Osteoblast (primary cell): ENCODE results near the gene DIRAS1. TPM values are rescaled to one million over a fixed set of nuclear protein-coding genes. Genes with fewer than 3 reads are reported as not detected.
"Not testable (repeated sequence)": the region's sequence is repeated elsewhere in the genome, so short reads cannot be mapped to it uniquely, and the experiment has no call there.

Experiments used
- DNase-seq: peaks from one replicate; pipeline ENCODE4 v3.0.0; 2011; ENCODE audit warnings: low spot score, mixed read lengths; ENCODE audit not compliant: insufficient read length; ENCODE audit errors: missing footprints
- H2AFZ ChIP-seq: 2 replicates; pipeline ENCODE4 v1.6.0; 2011; ENCODE audit warnings: mild to moderate bottlenecking, low read length
- H3K27ac ChIP-seq: 2 replicates; pipeline ENCODE4 v1.5.1; 2011; ENCODE audit warnings: mild to moderate bottlenecking, low read depth, low read length, moderate library complexity
- H3K27me3 ChIP-seq: 2 replicates; pipeline ENCODE4 v1.6.0; 2012; ENCODE audit warnings: mild to moderate bottlenecking, control low read depth, inconsistent platforms, low read length, moderate library complexity; ENCODE audit not compliant: insufficient read depth
- H3K36me3 ChIP-seq: 2 replicates; pipeline ENCODE4 v1.5.1; 2011; ENCODE audit warnings: mild to moderate bottlenecking, low read length, control low read depth, moderate library complexity; ENCODE audit not compliant: insufficient read depth
- H3K4me1 ChIP-seq: 2 replicates; pipeline ENCODE4 v1.5.1; 2011; ENCODE audit warnings: mild to moderate bottlenecking, low read length, control low read depth, moderate library complexity; ENCODE audit not compliant: insufficient read depth
- H3K4me2 ChIP-seq: 2 replicates; pipeline ENCODE4 v1.6.0; 2011; ENCODE audit warnings: mild to moderate bottlenecking, low read length; ENCODE audit not compliant: insufficient read depth
- H3K4me3 ChIP-seq: fragments of 200-600 bp; sonication (generic); 3 replicates; pipeline ENCODE4 v1.5.1; 2012; ENCODE audit warnings: mild to moderate bottlenecking, low read length, inconsistent platforms; ENCODE audit not compliant: insufficient read depth
- H3K79me2 ChIP-seq: 2 replicates; pipeline ENCODE4 v1.6.0; 2012; ENCODE audit warnings: mild to moderate bottlenecking, low read length, control low read depth, inconsistent platforms; ENCODE audit not compliant: insufficient read depth
- H3K9me3 ChIP-seq: 2 replicates; pipeline ENCODE4 v1.5.1; 2011; ENCODE audit warnings: low read depth, low read length, control low read depth
- H4K20me1 ChIP-seq: 2 replicates; pipeline ENCODE4 v1.6.0; 2012; ENCODE audit warnings: mild to moderate bottlenecking, low read length, control low read depth; ENCODE audit not compliant: insufficient read depth
- total RNA-seq: library from RNA; depleted of rRNA; stranded (reverse); fragments of >200 nt; gene quantifications from 2 replicates; pipeline ENCODE4 v1.2.3, GENCODE V29; 2012
- TF ChIP-seq, protein P1 (sequence below): IDR thresholded peaks from 2 replicates; pipeline ENCODE4 v1.5.1; 2011; ENCODE audit warnings: mild to moderate bottlenecking, low read depth, low read length, moderate library complexity; ENCODE audit errors: extremely low read depth

The DIRAS1 gene
- total RNA-seq, 1 donor: 14.8 TPM

DNA sequence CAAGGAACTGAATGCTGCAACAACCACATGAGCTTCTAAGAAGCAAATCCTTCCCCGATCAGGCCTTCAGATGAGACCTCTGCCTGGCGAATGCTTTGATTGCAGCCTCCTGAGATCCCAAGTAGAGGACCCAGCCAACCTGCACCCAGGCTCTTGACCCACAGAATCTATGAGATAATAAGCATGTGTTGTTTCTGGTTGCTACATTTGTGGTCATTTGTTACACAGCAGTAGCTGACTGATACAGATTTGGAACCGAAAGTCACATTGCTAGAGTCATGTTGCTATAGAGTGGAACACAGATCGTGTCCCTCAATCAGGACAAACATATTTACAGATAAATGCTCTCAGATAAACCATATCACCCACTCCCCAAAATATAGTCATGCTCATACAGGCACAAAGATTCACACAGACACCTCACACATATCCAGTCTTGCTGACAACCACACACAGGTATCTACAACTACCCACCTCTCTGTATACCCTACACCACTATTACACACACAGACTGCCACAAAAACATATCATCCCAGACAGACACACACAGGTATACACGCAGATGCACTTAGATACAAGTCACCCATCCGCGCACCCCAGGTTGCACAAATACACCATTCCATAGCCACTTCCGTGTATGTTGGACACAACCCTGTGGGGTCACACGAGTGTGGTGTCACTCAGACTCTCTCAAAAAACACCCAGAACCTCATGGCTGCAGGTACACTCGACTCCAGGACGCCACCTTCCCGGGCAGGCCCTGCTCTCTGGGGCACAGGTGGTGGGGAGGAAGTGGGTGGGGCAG is 5.5 kb downstream of the DIRAS1 start:
- H3K36me3 ChIP-seq: no peaks in the 10 kb centered on the region
- H3K79me2 ChIP-seq: no peaks in the 10 kb centered on the region
- H3K4me3 ChIP-seq: no peak overlapping the region
- no peaks in the 10 kb centered on the region for H4K20me1 ChIP-seq
- H3K4me1 ChIP-seq: peaks cover 18% of the 10 kb centered on the region
- no peak overlapping the region for H3K27ac ChIP-seq
- TF ChIP-seq, protein P1, sequence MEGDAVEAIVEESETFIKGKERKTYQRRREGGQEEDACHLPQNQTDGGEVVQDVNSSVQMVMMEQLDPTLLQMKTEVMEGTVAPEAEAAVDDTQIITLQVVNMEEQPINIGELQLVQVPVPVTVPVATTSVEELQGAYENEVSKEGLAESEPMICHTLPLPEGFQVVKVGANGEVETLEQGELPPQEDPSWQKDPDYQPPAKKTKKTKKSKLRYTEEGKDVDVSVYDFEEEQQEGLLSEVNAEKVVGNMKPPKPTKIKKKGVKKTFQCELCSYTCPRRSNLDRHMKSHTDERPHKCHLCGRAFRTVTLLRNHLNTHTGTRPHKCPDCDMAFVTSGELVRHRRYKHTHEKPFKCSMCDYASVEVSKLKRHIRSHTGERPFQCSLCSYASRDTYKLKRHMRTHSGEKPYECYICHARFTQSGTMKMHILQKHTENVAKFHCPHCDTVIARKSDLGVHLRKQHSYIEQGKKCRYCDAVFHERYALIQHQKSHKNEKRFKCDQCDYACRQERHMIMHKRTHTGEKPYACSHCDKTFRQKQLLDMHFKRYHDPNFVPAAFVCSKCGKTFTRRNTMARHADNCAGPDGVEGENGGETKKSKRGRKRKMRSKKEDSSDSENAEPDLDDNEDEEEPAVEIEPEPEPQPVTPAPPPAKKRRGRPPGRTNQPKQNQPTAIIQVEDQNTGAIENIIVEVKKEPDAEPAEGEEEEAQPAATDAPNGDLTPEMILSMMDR: no peak
- peak; percentile 81 for DNase-seq
- no peak overlapping the region for H3K4me2 ChIP-seq
- peaks cover 4% of the 10 kb centered on the region for H3K9me3 ChIP-seq
- H2AFZ ChIP-seq: no peak overlapping the region
- H3K27me3 ChIP-seq: peaks cover 2% of the 10 kb centered on the region

DNA sequence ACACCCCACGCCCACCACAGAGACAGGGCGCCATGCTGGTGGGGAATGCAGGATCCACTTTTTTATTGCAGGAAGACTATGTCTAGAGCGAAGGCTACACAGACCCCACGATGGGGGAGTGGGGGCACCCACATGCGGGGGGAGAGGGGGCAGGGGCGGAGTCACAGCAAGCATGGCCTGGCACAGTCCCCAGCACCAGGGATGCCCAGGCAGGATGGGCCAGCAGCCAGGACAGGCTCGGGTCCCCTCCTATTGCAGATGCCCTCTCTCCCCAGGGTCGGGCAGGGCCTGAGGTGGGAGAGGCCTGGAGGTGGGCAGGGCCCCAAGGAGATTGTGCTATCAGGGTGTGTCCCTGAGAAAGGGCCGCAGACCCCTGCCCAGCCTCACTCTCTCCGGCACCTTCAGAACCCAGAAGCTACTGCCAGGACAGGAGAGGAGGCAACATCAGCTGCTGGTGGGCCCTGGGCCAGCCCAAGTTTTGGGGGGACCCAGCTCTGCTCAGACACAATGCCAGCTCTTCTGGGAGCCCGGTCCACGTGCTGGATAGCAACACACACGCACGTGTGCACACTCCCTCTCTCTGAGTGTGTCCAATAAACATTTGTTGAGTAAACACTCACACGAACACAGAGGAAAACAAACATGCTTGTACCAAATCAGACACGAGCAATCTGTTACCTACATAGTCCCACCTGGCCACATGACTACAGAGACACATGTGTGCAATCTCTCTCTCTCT is 6.5 kb downstream of the DIRAS1 start:
- Histone ChIP-seq H3K4me1 (peaks cover 13% of the 10 kb centered on the region), H2AFZ (no peak overlapping the region), H3K27ac (no peak overlapping the region), H3K36me3 (no peaks in the 10 kb centered on the region), H3K4me2 (no peak overlapping the region), H3K27me3 (no peaks in the 10 kb centered on the region), H3K4me3 (no peak overlapping the region), H3K79me2 (no peaks in the 10 kb centered on the region), H3K9me3 (peaks cover 4% of the 10 kb centered on the region), H4K20me1 (no peaks in the 10 kb centered on the region)
- peak; percentile 77 for DNase-seq
- TF ChIP-seq, protein P1: no peak

DNA sequence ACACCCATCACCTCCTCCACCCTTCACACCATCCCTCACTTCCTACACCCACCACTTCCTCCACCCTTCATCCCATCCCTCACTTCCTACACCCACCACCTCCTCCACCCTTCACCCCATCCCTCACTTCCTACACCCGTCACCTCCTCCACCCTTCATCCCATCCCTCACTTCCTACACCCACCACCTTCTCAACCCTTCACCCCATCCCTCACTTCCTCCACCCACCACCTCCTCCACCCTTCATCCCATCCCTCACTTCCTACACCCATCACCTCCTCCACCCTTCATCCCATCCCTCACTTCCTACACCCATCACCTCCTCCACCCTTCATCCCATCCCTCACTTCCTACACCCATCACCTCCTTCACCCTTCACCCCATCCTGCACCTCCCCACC is 7.1 kb downstream of the DIRAS1 start:
- not testable (repeated sequence) for H3K79me2 ChIP-seq, H3K9me3 ChIP-seq, H3K4me2 ChIP-seq, H4K20me1 ChIP-seq, DNase-seq, H3K27ac ChIP-seq, H3K4me3 ChIP-seq, H3K36me3 ChIP-seq, H3K27me3 ChIP-seq, H2AFZ ChIP-seq
- peaks cover 13% of the 10 kb centered on the region for H3K4me1 ChIP-seq

DNA sequence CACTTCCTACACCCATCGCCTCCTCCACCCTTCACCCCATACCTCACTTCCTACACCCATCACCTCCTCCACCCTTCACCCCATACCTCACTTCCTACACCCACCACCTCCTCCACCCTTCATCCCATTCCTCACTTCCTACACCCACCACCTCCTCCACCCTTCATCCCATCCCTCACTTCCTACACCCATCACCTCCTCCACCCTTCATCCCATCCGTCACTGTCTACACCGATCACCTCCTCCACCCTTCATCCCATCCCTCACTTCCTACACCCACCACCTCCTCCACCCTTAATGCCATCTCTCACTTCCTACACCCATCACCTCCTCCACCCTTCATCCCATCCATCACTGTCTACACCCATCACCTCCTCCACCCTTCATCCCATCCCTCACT is 8.0 kb downstream of the DIRAS1 start:
- not testable (repeated sequence) for H3K27me3 ChIP-seq, H3K27ac ChIP-seq, DNase-seq, H2AFZ ChIP-seq, H3K4me3 ChIP-seq, H3K79me2 ChIP-seq, H3K4me2 ChIP-seq, H4K20me1 ChIP-seq, H3K36me3 ChIP-seq, H3K9me3 ChIP-seq
- H3K4me1 ChIP-seq: peaks cover 13% of the 10 kb centered on the region

DNA sequence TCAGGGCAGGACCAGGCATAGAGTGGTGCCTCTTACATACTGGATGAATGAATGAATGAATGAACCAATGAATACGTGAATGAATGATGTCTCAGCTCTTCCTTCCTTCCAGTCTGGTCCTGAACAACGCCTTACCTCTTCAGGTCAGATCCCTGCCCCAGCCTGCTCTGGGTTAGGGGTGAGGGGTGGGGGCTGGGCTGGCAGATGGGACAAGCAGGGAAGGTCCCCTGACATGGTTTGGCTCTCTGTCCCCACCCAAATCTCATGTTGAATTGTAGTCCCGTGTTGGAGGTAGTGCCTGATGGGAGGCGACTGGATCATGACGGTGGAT is 9.3 kb downstream of the DIRAS1 start:
- Histone ChIP-seq H3K9me3 (peaks cover 4% of the 10 kb centered on the region), H3K27me3 (no peaks in the 10 kb centered on the region), H3K79me2 (no peaks in the 10 kb centered on the region), H3K4me1 (peaks cover 13% of the 10 kb centered on the region), H3K36me3 (no peaks in the 10 kb centered on the region), H3K4me2 (peak overlapping the region; percentile 42), H2AFZ (no peak overlapping the region), H4K20me1 (no peaks in the 10 kb centered on the region), H3K27ac (peak overlapping the region; percentile 66), H3K4me3 (no peak overlapping the region)
- no peak for DNase-seq
- TF ChIP-seq, protein P1: no peak
